Right kidney (tissue), 1 donor: ENCODE results near the gene NISCH.
A peak's percentile ranks its signal among the peaks of the same experiment; 100 is the strongest.

ENCODE experiments used
- DNase-seq: peaks from one replicate; pipeline ENCODE4 v3.0.0-alpha.2; 2016

The NISCH gene

GRCh38 chr3:52527039-52527731 is 71.8 kb downstream of the NISCH start:
- DNase-seq = no peak

GRCh38 chr3:52527732-52528585 is 72.6 kb downstream of the NISCH start:
- DNase-seq = no peak

- no peak for DNase-seq
These were observed 73.4 kb downstream of the NISCH start for GRCh38 chr3:52528586-52529375.

- no peak for DNase-seq
These were observed 74.3 kb downstream of the NISCH start for GRCh38 chr3:52529376-52530333.

GRCh38 chr3:52530918-52531826 is 75.8 kb downstream of the NISCH start:
- no peak for DNase-seq

GRCh38 chr3:52531860-52532516 is 76.6 kb downstream of the NISCH start:
- DNase-seq = no peak

GRCh38 chr3:52532517-52532837 is 77.1 kb downstream of the NISCH start:
- no peak for DNase-seq

- peak; percentile 67 for DNase-seq
These were observed 77.6 kb downstream of the NISCH start for GRCh38 chr3:52532838-52533622.

GRCh38 chr3:52533623-52534280 is 78.3 kb downstream of the NISCH start, which contains the start of gene NT5DC2:
NT5DC2 (minus strand) TSS chr3:52533857; CDS start chr3:52533737, 120 bp downstream.
- DNase-seq = peak; percentile 90

GRCh38 chr3:52534281-52535183 is 79.1 kb downstream of the NISCH start:
- DNase-seq = peak; percentile 66

GRCh38 chr3:52535411-52536111 is 80.2 kb downstream of the NISCH start:
- DNase-seq = no peak

GRCh38 chr3:52536112-52536368 is 80.6 kb downstream of the NISCH start:
- DNase-seq = no peak

- DNase-seq = peak; percentile 87
These were observed 81.2 kb downstream of the NISCH start, which contains the start of gene UQCC5 for GRCh38 chr3:52536369-52537164. UQCC5 (plus strand) TSS chr3:52536605; CDS start chr3:52536756, 151 bp downstream.

GRCh38 chr3:52537165-52537620 is 81.8 kb downstream of the NISCH start:
- no peak for DNase-seq

GRCh38 chr3:52537726-52538421 is 82.5 kb downstream of the NISCH start:
- no peak for DNase-seq
